LHCN-M2 (cell line): Measurements from ENCODE around the gene HOXA5. TPM values are rescaled to one million over a fixed set of nuclear protein-coding genes. Genes with fewer than 3 reads are reported as not detected.

Experiments used
- DNase-seq: peaks from one replicate; pipeline ENCODE4 v3.0.0-alpha.2; 2012; ENCODE audit warnings: low read depth
- polyA plus RNA-seq: library from polyadenylated mRNA; unstranded; fragments of >200 nt; gene quantifications from one replicate; pipeline ENCODE4 v1.2.1, GENCODE V29; 2012; ENCODE audit warnings: missing spikeins
- total RNA-seq: library from RNA; depleted of rRNA; stranded (reverse); fragments of >200 nt; gene quantifications from 2 replicates; pipeline ENCODE4 v1.2.3, GENCODE V29; 2014; rRNA removed

The HOXA5 gene
- 8.6 and 9.4 TPM in 2 replicates for total RNA-seq
- 3.2 TPM for polyA plus RNA-seq

DNA sequence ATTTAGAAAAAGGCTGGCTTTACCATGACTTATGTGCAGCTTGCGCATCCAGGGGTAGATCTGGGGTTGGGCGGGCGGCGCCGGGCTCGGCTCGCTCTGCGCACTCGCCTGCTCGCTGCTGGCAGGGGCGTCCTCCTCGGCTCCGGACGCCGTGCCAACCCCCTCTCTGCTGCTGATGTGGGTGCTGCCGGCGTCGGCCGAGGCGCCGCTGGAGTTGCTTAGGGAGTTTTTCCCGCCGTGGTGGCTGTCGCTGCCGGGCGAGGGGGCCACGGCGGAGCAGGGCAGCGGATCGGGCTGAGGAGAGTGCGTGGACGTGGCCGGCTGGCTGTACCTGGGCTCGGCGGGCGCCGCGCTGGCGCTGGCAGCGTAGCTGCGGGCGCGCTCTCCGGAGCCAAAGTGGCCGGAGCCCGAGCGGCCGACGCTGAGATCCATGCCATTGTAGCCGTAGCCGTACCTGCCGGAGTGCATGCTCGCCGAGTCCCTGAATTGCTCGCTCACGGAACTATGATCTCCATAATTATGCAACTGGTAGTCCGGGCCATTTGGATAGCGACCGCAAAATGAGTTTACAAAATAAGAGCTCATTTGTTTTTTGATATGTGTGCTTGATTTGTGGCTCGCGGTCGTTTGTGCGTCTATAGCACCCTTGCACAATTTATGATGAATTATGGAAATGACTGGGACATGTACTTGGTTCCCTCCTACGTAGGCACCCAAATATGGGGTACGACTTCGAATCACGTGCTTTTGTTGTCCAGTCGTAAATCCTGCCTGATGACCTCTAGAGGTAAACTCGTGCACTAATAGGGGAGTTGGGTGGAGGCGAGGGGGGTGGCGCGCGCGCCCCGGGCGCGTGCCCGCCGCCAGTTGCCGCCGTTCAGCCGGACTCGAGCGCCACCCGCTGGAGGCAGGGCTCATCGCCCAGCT, at the start of gene HOXA5:
Gene HOXA5, minus strand, starts transcription at position 659 of the 927 bp plus-strand sequence. Its CDS starts 74 bp downstream, at position 585.
- DNase-seq = peak; percentile 99

DNA sequence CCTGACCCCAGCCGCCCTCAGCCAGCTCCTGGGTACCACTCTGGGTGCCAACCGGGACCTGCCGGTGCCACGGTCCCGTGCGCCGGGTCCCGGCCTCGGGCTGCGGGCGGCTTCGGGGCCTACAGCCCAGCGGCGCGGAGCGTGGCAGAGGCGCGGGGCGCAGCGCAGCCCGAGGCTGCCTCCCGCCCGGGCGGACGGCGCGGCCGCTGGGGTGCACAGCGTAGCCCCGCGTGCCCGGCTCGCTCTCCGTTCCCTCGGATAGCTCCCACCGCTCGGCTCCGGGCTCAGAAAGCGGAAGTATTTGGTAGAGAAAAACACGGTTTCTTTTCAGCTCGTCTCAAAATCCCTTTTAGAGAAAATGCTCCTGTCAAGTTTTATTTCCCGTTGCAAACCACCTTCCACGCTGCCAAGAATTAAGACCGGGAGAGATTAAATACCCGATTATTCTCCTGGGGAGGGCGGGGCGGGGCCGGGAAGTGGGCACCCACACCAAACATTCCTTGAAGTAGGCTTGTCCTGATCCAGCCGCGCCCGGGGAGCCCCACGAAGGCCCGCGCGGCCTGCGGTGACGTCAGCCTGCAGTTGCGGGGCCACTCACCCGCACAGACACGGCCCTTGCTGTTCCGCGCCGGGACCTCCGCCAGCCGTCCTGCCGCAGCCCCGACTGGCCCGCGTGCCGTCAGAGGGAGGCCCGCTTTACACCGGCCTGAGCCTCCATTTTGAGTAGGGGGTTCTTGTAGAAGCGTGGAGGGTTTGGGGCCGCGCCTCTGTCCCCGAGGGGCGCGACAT, 49.3 kb upstream of the HOXA5 start:
- DNase-seq = no peak

DNA sequence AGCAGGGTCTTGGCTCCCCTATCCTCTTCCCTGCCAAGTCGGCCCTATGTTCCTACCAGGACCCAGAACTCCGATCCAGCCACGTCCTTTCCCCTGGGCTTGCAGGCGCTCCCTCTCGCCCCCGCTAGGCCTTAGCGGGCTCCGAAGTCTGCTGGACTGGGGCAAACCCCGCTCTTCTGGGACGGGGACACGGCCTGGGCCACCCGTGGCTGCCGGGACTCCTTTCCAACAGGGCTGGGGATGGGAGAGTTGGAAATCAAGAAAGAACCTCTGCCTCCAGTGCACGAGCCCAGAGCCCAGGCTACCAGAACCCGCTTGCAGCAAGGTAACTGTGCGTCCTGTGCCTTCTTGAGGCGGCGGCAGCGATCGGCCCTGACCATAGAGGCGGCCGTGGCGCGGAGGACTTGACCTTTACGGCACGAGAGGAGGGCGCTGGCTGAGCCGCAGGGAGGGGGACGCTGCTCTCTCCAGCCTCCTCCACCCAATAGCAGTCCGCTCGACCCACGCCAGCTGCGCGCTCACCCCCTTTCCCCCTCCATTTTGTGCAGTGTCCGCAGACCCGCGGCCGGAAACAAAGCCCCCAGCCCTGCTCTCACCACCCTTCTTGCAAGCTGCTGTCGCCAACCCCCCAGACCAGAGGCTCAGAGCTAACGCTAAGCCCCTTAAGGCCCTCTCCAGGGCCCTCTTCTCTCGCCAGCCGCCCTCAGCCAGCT, 48.5 kb upstream of the HOXA5 start:
- DNase-seq = no peak

DNA sequence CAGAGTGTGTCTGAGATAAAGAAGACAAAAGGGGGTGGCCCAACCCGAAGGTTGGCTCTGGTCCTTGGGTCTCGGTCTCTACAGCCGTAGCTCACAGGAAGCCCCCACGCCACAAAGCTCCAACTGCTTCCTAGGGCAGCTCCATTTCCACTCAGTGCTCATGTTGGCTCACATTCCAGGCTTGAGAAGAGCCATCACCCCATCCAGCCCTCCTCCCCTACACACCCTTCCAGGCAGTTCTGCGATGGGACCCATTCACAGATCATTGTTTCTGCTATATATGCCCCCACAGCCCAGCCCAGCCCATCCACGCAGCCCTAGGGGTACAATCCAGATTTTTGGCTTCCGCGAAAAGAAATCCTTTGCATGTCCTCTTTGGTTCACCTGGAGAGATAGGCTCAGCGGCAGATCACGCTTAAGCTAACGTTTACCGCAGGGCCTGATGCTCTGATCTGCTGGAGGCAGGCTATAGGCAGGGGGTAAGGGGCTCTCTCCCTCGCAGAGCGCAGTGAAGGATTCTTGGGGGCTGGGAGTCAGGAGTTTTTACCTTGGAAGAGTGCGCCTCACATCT, 47.8 kb upstream of the HOXA5 start:
- DNase-seq = no peak

DNA sequence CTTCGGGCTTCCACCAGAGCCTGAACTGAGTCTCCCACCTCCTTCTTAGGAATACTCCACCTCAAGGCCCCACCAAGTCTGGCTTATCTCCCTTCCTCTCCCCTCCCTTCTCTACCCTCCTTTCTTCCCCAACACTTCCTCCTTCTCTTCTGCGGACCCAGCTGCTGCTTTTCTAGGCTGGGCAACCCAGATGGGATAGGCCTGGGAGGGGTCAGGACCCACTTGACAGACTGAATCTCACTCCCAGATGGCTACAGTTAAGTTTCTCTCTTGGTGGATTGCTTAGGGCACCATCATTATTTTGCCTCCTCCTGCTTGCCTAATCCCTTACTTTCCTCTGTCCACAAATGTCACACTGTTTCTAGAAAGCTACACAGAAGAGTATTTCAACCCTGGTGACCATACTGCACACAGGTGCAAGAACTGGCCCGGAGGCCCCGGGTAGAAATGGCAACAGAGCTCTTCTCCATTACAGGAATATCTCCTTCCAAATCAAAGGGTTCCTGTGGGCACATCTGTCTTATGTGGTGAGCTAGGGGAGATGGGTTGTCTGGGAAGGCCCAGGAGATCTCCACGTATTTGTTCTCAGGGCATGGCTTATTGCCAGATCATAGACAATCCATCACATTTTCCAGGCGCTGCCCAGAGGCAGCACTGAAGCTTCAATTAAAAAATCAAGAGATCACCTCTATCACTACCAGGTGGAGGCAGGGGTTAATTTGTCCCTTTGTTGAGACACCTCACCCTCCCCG, 46.7 kb upstream of the HOXA5 start:
- no peak for DNase-seq

DNA sequence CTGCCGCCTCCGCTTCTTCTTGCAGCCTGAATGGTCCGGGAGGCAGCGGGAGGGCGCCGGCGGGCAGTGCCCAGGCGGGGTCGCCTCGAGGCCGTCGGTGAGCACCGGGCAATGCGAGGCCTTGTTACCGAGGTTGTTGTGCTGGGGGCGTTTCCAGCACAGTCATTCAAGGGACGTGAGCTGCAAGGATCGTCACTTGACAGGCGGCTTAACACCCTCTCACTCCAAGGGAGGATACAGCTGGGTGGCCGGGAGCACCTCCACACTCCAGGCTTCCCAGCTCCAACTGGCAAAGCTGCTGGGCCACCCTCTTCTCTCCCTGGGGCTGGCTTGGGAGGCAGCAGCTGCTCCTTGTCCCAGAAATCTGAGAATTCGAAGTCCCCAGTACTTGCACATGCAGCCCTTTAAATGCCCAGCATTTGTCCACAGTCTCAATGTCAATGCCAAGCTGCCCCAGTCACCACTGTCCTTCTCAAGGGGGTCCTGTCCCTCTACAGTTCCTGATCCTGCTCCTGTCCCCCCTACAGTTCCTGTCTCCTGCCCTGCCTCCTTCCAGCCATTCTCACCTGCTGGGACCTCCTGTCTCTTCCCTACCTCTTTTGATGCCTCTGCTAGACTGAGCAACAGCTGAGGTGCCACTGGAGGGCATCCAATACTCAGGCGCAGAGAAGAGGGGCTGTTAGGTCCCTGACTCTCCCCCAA, 46.0 kb upstream of the HOXA5 start:
- DNase-seq = no peak

DNA sequence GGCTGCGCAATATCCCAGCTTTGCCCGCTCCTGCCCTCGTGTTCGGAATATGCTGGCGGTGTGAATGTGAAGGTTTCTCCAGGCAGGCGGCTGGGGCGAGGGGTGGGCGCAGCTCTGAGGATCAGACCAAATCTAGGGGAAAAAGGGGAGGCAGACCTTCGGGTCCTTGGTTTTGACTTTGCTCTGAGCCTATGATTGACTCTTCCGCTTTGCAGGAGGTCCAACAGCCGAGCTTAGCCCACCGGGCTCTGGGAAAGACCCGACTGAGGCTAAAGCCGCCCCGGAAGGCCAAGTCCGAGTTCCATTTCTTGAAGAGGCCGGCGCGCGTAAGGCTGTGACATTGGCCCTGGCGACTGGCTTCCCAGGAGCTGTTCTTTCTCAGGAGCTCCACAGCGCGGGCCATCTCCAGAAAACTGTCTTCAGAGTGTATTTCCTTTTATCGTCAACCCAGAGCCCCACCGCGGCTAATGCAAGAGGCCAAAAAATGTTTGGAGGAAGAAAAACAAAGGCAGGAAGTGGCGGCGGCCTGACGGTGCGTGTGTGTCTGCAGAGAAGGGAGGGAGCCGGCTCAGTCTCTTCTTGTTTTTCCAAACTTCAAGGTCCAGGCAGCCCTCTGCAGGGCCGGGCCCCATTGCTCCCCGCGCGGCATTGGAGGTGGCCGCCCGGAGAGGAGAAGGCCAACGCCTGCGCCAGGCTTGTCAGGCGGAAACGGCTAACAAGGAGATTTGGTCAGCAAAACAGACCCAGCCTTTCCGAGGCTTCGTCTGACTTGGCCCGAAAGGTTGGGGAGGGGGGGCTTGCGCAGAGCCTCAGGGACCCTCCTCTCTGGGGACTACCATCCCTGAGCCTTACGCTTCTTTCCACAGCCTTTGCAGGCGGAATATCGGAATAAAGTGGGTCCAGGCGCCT, 45.2 kb upstream of the HOXA5 start:
- DNase-seq = no peak

DNA sequence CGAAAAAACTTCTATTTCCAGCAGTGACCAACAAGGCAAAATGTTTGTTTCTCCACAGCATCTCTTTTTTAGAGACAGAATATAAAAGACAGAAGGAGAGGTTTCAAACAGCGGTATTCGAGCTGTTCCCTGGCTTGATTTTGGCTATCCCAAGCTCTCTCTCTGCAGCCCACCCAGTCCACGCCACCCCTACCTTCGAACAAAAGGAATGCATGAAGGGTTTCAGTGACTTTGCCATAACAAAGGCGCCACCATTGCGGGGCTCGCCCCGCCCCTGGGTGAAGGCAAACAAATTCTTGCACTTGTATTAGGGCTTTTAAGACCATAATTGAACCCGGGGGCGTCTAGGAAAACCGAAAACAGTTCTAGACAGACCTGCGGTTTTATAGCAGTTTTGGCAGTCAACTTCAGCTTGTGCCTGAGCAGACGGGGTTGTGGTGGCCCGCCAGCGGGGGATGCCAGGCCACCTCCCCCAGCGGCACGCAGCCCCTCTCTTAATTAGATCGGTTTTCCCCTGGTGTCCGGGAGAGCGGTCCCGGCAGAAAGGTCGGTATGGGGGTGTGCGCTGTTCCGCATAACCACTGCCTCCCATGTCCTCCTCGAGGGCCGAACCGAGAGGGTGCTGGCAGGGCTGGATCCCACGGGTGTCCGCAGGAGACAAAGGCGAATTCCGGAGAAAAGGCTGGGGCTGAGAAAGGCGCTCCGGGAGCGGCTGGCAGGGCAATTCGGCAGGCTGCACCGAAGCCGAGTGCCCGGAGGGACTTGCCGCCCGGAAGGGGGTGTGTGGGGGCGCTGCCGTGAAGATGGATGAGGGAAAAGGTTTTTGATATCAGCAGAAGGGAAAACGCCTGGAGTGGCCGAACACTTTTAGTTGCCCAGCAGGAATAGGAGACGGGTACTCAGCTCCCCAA, 44.2 kb upstream of the HOXA5 start:
- DNase-seq = no peak

DNA sequence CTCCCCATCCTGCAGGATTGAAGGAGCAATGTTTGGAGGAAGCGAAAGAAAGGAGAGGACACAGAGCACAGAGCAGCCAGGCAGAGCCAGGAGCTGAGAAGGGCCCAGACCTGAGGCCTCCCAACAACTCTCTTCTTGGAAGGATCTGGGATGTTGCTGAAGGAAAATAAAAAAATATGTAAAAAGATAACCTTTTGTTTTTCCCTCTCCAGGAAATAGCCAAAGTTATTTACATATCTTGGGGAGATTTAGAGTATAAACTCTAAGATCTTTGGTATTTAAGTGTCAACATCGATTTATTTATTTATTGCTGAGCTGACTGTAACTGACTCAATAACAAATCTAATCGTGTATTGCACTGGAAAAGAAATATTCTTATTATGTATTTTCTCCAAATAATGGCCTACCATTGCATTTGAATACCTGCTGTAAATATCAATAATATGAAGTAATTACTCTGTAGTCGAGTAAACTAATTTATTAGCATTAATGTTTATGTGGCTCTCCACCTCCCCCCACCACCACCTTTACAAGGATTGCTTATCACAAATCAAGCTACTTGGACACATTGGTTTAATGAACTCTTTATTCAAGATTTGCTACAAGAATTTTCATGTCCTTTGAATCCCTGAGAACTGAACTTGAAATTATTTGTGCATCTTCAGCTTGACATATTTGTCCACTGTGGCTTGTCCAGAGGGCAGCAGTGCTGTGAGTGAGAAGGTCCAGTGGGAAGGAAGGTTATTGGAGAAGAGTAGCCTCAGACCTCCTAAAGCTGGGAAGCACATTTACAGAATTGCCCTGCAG, 43.4 kb upstream of the HOXA5 start:
- DNase-seq = no peak

DNA sequence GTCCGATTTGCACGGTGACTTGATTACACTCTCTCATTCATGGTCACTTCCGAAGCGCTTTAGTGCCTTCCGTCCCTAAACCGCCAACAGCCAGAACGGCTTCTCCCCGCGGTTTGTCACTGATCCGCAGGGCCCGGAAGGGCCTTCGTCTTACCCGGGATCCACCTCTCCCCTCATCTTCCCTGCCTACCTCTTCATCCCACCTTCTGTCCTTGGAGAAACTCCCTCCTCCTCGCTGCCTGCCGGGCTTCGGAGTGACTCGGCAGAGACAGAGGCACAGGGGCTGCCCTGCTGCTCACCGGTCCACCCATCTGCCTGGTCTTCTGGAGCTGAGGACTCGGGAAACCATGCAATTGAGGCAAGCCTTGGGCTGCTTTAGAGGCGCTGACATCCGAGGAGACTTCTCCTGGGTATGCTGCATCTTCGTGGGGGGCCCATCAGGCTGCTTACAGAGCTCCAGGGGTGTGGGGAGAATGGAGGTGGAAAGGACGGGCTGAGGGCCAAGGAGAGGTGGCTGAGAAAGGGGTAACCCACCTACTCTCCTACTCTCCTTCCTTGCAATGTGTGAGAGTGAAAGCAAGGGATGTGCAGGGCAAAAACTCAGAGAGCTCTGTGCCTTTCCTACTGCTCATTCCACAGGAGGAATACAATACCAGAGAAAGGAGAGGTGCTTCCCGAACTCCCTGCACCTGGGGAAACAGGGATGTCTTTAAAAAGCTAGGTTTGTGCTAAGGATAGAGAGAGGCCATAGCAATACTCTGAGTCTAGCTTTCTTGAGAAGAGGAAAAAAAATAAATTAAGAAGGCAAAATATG, 42.6 kb upstream of the HOXA5 start:
- no peak for DNase-seq

DNA sequence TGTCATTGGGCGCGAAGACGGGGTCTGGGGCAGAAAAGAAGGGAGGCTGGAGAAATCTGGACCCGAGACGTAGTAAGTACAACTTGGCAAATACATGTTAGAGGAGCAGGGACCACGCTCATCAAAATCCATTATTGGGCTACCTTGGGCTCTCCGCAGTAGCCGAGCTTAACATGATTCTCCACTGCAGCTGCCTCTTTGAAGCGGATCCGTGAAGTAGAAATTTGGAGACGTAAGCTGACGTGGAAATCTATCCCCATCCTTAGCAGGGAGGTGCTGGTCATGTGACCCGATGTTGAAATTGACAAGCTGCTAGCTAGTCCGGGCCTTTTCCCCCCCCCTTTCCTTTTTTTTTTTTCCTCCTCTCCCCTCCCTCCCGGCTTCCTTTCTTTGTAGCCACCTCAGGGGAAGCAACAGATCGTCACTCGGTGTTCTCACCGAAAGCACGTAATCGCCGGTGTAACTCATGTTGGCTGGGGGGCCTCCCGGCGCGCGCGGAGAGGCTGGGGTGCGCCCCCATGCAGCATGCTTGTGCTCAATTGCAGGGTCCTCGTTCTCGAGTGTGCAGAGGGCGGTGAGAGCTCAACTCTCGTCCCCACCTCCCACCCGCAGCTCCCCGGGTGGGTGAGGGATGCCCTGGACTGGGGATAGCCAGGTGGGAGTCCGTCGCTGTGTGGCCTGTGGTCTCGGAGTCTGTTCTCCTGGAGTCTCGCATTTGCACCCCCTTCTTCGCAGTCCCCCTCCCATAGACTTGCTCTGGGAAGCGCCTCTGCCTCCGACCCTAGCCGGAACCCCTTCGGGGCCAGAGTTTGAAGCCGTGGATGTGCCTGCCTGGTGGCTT, 41.8 kb upstream of the HOXA5 start, which contains the start of gene HOXA11:
Gene HOXA11, minus strand, starts transcription at position 220 of the 841 bp plus-strand sequence. Its CDS starts 88 bp downstream, at position 132.
- peak; percentile 48 for DNase-seq

DNA sequence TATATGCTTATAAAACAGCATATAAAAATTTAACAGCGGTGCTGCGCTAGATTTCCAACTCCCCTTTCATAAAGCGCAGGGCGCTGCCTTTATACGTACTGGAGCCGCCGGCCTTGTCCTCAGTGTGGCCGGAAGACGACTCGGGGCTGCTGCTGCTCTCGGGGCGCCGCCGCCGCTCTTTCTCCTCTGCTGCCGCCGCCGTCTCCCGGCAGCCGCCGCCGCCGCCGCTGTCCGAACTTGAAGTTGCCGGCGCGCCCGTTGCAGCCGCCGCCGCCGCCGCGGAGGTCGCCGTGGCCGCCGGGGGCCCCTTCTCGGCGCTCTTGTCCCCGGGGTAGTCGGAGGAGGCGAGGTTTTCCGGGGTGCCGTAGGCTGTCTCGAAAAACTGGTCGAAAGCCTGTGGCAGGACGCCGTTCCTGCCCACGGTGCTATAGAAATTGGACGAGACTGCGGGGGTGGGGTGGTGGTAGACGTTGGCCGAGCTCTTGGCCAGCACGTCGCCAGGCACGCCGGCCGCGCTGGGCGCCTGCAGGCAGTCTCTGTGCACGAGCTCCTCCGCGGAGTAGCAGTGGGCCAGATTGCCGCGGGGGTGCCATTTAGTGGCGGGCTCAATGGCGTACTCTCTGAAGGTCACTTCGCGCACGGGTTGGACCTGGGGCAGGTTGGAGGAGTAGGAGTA, 41.0 kb upstream of the HOXA5 start:
- DNase-seq = peak; percentile 66

DNA sequence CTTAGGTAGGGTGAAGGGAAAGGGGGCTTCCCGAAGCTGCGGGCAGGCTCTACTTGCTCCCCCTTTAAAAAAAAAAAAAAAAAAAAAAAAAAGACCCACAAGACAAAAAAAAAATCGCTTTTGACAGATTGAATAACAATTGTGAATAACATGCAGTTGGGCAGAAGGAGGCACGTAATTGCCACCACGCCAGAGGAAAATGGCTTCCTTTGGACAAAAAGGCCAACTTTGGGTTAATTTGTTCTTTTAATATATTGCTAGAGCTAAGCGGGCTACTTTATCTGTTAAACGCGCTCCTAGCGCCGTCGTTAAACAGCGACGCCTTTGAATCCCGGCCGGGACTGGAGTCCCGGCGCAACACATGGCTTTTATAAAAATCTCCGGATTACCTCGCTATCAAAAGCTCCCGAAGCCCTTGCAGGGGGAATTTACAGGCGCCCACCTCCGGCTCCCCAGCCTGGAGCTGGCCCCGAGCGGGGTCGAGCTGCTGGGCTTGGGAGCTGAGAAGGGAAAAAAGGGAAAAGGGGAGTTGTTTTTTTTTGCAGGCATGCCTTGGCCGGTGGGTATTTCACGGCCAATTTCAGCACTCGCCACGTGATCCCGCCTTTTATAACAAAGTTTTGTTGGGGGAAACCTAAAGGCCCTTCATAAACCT, 40.3 kb upstream of the HOXA5 start:
- DNase-seq = peak; percentile 55
